ENCODE measurements around the gene NANOS3.

The NANOS3 gene

DNA sequence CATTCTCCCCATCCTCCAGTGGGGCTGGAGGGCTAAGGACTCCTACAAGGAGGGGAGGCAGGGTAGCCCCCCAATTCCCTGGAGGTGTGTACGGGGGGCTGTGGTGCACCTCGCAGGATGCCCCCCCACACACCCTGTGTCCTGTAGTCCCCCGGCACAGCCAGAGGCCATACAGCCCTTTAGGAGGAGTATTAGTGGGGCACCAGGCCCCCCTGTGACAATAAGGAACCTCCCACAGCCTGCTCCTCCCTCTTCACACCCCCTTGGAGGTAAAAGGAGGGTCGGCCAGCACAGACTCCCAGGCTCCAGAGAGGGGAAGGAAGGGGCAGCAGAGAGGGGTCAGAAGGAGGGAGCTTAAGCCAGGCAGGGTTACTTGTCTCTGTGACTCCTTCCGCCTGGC is at the start of gene NANOS3:
Gene NANOS3 (plus strand): TSS at position 301 of the 400 bp plus-strand sequence. CDS start 115 bp downstream, outside the sequence.
- DNase-seq: no peak

DNA sequence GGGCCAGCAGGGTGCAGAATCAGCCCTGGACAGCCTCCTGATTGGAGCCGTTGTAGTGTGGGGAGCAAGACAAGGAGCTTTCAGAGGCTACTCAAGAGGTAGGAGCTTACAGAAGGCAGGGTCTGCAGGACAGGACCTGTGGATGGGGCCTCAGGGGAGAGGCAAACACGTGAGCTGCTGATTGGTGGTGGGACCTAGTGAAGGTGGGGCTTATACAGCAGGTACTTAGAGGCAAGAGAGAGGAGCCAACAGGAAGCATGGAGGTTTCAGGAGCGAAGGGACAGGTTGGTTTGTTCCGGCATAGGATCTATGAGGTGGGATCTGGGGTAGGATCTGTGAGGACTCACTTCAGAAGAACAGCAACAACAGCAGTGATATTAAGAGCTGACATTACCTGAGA is 49.3 kb upstream of the NANOS3 start:
- DNase-seq: no peak

DNA sequence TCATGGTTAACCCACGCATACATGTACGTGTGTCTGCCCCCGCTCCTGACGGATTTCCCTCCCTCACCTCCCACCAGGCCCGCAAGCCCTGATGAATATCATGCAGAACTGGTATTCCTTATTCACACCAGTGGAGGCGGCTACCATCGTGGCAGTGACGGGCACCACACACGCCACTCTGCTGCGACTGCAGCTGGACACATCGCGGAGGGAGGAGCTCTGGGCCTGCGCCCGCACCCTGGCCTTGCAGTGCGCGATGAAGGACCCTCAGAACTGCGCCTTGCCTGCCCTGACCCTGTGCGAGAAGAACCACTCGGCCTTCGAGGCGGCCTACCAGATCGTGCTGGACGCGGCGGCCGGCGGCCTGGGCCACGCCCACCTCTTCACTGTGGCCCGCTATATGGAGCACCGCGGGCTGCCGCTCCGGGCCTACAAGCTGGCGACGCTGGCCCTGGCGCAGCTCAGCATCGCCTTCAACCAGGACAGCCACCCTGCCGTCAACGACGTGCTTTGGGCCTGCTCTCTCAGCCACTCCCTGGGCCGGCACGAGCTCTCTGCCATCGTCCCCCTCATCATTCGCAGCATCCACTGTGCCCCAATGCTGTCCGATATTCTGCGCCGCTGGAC is 46.7 kb upstream of the NANOS3 start:
- DNase-seq: no peak

- DNase-seq: no peak
Measured at GRCh38 chr19:13830741-13831536, 46.0 kb upstream of the NANOS3 start.

- no peak for DNase-seq
Measured at GRCh38 chr19:13831537-13832467, 45.1 kb upstream of the NANOS3 start.

DNA sequence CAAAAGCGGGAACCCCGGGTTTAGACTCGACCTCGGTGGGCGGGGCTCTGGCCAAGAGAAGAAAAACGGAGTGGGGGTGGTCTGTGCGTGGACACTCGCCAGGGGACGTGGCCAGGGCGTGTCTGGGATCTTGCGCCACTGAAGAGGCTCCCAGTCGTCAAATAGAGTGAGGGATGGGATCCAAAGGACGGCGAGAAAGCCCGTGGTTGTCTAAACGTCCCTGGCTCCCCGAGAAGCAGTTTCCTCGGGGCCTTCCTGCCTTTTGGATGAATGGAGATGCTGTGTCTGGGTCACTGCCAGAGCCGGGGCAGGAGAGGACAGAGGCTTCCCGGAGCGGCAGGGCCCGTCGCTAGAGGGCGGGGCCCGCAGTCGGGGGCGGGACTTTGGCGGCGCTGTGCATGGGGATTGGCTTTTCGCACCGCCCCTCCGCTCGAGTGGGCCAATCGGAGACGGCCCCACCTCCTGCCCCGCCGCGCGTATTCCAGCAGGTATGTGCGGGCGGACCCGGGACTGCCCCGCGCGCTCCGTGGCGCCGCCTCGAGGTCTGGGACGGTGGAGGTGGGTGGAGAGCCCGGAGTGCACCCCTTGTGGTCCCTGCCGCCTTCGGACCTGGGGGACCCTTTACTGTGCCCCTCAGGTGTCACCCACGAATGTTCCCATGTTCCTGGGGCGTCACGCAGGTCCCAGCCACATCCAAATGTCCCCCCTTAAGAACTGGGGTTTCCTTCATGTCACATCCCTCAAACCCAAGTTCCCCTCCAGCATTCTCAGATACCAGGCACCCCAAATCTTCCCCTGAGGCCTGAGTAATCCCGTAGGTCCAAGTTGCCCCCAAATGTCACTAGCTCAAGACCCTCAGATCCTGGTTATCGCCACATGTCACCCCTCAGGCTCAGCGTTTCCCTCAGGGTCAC is 43.3 kb upstream of the NANOS3 start:
- DNase-seq: peak; percentile 78 to 86 (median 81)

DNA sequence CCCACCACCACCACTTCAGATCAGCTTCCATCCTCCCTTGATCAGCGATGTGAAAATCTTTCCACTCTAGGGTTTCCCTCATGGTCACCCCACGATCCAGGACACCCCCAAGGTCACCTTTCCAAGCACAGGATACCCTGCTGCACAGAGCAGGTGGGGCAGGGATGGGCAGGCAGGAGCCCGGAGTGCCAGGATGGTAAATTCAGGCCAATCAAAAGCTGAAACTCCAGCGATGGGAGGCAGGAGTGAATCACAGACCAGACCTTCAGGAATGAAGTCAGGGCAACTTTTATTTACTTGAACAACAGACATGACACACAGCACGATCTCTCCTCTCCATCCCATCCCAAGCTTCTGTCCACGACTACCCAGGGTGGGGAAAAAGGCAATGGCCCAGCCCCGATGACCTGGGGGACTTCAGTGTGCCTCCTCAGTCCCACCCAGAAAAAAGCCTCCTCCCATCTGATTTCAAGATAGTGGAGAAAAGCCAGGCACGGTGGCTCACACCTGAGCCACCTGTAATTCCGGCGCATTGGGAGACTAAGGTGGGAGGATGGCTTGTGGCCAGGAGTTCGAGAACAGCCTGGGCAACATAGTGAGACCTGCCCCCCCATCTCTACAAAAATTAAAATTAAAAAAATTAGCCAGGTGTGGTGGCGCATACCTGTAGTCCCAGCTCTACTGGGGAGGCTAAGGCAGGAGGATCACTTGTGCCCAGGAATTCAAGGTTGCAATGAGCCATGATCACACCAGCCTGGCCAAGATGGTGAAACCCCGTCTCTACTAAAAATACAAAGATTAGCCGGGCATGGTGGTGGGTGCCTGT is 42.5 kb upstream of the NANOS3 start:
- no peak for DNase-seq

DNA sequence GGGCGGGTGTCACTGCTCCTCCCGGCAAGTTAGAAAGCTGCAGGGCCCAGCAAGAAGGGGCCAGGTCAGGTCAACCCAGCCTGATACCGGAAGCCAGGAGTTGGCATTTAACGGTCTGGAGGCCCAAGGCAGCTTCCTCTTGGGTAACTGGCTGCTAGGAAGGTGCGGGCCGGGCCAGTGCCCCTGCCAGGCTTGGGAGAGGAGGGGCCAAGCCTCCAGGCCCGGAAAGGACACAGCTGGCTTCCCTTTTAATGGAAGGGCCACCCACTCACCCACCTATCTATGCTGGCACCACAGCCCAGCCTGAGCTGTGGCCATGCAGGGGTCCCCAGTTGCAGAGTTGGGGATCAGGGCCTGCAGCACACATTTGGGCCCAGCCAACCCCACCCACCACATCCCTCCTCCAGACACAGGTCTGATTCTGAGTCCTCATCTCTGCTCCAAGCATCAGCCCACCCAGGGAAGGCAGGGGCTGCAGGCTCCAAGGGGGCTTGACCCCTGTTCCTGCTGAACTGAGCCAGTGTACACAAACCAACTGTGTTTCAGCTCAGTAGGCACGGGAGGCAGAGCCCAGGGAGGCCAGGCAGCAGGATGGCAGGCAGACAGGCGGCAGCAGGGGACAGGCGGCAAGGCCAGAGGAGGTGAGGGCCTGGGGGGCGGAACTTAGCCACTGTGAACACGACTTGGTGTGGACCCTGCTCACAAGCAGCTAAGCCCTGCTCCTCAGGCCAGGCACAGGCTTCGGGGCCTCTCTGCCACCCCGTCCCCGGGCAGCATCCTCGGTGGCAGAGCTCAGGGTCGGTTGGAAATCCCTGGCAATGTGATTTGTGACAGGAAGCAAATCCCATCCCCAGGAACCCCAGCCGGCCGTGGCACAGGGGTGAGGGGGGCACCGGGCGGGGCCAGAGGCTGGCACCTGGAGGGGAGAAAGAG is 40.9 kb upstream of the NANOS3 start:
- DNase-seq: no peak

DNA sequence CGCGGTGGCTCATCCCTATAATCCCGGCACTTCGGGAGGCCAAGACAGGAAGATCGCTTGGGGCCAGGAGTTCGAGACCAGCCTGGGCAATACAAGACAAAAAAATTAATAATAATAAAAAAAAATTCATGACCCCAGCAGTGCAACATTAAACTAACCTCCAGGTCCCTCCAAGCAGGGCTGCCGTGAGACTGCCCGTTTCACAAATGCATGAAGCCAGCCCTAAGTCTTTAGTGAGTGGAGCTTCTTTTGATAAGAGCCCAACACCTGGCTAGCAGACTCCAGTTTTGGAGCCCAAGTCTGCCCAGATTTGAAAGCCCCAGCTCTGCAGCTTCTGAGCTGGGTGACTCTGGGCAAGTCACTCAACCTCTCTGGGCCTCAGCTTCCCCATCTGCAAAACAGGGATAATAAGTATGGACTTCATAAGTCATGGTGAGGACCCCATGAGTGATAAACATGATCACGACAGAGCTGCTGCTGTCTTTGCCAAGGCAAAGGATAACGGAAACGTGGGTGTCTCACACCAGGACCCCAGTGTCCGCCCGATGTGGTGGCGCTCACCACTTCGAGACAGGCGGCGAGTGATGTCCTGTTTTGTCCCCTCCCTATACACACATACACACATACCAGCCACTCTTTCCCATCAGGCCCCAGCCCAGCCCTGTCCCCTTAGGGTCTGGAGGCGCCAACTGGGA is 38.4 kb upstream of the NANOS3 start:
- no peak for DNase-seq

DNA sequence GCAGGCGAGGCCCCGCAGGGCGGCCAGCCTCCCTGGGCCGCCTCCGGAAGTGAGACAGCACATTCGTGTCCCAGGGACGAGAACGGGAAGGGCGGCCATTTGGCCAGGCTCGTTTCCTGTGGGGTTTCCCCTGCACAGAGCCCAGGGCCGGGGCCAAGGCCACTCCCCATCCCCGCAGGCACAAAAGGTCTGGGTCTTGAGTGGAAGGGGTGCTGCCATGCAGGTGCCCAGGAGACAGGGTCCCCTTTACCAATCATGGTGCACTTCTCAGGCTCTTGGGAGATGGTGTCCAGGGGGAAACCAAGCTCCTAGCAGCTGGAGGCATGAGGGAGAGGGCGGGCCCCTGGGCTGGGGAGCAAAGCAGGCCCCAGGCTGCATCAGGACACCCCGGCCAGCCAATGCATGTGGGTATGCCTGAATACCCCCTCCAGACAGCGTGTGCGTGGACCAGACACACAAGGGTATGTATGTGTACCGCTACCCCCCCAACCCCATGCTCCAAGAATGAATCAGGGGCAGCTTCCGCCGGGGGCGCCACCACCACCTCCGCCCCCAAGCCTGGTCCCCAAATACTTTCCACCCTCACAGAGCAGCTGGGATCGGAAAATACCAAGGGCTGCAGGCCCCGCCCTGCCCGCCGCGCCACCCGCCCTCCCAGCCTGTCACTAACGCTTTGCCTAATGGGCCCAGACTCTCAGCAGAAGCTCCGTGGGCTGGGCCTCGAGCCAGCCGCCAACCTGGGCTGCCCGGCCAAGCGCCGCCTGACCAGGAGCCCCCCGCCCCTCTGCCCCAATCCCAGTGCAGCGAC is 37.6 kb upstream of the NANOS3 start:
- DNase-seq: peak; percentile 51 to 74 (median 64)

DNA sequence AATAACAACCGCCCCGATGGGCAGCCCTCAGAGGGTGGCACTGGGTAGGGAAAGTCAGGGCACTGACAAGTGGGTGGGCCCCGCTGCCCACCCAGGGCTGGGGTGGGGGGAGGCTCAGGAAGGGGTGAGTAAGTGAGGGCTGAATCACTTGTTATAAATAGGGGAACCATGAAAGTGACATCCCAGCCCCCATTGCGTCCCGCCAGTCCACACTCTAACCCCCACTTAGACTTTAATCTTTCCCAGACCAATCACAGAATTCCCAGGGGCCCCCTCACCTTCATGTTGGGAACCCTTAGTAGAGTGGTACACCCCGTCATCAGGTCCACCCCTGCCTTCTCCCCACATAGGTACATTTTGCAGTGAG is 37.0 kb upstream of the NANOS3 start:
- DNase-seq: peak in 1 of 4 experiments; percentile 54

GRCh38 chr19:13840305-13841085 is 36.4 kb upstream of the NANOS3 start:
- DNase-seq: no peak

- no peak for DNase-seq
Measured at GRCh38 chr19:13841086-13841961, 35.6 kb upstream of the NANOS3 start.

GRCh38 chr19:13841962-13842290 is 35.0 kb upstream of the NANOS3 start:
- DNase-seq: no peak

DNA sequence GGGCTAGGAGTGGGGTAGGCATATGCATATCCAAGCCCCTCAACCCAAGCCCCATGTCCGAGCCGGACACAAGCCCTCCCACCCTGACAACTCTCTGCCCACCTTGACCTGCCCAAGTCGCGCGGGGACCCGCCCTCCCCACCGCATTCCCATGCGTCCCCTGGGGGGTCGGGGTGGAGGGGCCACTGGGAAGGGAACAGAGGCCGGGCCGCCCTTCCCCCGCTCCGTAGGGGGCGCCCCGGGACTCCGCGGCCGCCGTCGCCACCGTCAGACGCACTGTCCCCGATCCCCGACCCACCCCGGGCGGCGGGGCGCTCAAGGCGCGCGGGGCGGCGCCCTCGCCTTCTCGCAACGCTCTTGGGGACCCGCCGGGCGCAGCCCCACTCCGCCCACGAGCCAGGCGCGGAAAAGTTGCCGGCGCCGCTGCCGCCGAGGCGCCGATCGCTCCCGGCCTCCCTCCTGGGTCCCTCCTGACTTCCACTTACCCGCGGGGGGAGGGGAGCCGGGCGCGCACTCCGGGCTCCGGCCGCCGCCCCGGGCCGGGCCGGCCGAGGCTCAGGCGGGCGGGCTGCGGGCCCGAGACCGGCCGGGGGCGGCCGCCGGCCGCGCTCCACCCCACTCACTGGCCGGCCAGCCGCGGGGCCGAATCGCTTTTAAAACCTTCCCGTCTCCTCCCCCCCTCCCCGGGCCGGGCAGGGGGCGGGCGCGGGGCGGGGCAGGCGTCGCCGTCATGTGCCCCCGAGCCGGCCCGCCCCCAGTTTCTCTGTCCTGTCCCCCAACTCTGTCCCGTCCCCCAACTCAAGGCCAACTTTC is 34.4 kb upstream of the NANOS3 start:
- DNase-seq: peak; percentile 36 to 49 (median 48)
